Superior temporal gyrus (tissue), 1 donor: Measurements from ENCODE around the gene NEU2.
"Not testable (repeated sequence)": the region's sequence is repeated elsewhere in the genome, so short reads cannot be mapped to it uniquely, and the experiment has no call there.

ENCODE experiments used
- DNase-seq: peaks from one replicate; pipeline ENCODE4 v3.0.0-alpha.2; 2016; ENCODE audit errors: extremely low spot score

NEU2 gene

GRCh38 chr2:233056961-233057605 lies 24.6 kb downstream of the NEU2 start:
- no peak for DNase-seq

- no peak for DNase-seq
Observed at GRCh38 chr2:233058717-233059546, 26.5 kb downstream of the NEU2 start.

- no peak for DNase-seq
Observed at GRCh38 chr2:233059547-233059796, 27.0 kb downstream of the NEU2 start.

GRCh38 chr2:233059797-233060500 lies 27.5 kb downstream of the NEU2 start, which contains the start of gene INPP5D:
TSS of gene INPP5D (plus strand) at chr2:233060342. CDS start at chr2:233060479, 137 bp downstream.
- DNase-seq: no peak

GRCh38 chr2:233060501-233060979 lies 28.1 kb downstream of the NEU2 start:
- no peak for DNase-seq

- DNase-seq: no peak
Observed at GRCh38 chr2:233060980-233061590, 28.6 kb downstream of the NEU2 start.

- no peak for DNase-seq
Observed at GRCh38 chr2:233061591-233062450, 29.3 kb downstream of the NEU2 start.

- no peak for DNase-seq
Observed at GRCh38 chr2:233062451-233062850, 30.0 kb downstream of the NEU2 start.

GRCh38 chr2:233062946-233063268 lies 30.4 kb downstream of the NEU2 start:
- DNase-seq: no peak

GRCh38 chr2:233063269-233063975 lies 30.9 kb downstream of the NEU2 start:
- no peak for DNase-seq

GRCh38 chr2:233063976-233064411 lies 31.5 kb downstream of the NEU2 start:
- no peak for DNase-seq

GRCh38 chr2:233064530-233065199 lies 32.2 kb downstream of the NEU2 start:
- DNase-seq: no peak

GRCh38 chr2:233065200-233065589 lies 32.7 kb downstream of the NEU2 start:
- DNase-seq: not testable (repeated sequence)

GRCh38 chr2:233065954-233066470 lies 33.5 kb downstream of the NEU2 start:
- no peak for DNase-seq

- no peak for DNase-seq
Observed at GRCh38 chr2:233068762-233069418, 36.4 kb downstream of the NEU2 start.

GRCh38 chr2:233072838-233073237 lies 40.4 kb downstream of the NEU2 start:
- DNase-seq: no peak

GRCh38 chr2:233074106-233074505 lies 41.6 kb downstream of the NEU2 start:
- DNase-seq: no peak

- DNase-seq: no peak
Observed at GRCh38 chr2:233075141-233075965, 42.9 kb downstream of the NEU2 start.

GRCh38 chr2:233075966-233076339 lies 43.5 kb downstream of the NEU2 start:
- DNase-seq: peak; percentile 28
